Astrocyte of the cerebellum (primary cell): ENCODE data around the gene PRR32.

Experiments
- DNase-seq: peaks from one replicate; pipeline ENCODE4 v3.0.0-alpha.2; 2011; ENCODE audit warnings: low read depth
- H3K4me3 ChIP-seq: 2 replicates; pipeline ENCODE4 v1.5.1; 2011; ENCODE audit warnings: mild to moderate bottlenecking, low read depth, low read length, moderate library complexity
- CTCF ChIP-seq: IDR thresholded peaks from 2 replicates; pipeline ENCODE4 v1.5.1; 2012; ENCODE audit warnings: low read length, low read depth, moderate library complexity, mild to moderate bottlenecking; ENCODE audit errors: missing control alignments
- in situ Hi-C: cut with HindIII; loops from 2 replicates; pipeline ENCODE4 v1.10.0; 2017; ENCODE audit warnings: low sequenced_read_pairs

Gene PRR32

DNA sequence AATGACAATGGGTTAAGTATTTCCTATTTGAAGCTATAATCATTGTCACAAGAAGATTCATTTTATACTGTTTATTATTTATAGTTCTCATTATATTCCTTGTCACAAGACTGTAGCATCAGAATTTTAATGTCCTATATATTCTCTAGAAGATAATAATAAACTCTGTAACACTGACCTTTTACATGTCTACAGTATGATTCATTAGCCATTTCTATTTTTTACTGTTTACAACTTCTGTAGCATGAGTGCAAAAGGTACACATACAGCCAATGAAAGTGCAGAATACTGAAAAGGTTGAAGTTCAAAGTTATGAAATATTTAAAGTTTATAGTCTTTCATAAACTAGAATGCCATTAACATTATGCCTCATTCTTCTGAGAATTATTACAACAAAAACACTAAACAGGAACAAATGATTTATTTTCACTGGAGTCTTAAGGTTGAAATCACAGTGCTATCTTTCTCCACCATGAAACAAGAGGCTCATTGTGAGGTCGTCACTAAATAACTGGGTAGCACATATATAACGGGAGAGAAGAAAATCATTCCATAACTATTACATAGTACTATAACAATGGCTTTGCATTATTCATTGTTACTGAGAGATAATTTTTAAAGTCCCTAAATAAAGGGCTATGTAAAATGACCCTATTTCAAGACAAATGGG, 4.9 kb downstream of the PRR32 start:
- in situ Hi-C loops, result no loop called here
- no peak for TF ChIP-seq CTCF
- DNase-seq, result no peak
- H3K4me3 ChIP-seq, result no peak overlapping the region

- TF ChIP-seq CTCF, result no peak
- no peak for DNase-seq
- H3K4me3 ChIP-seq, result no peak overlapping the region
- in situ Hi-C loops, result no loop called here
Measured at GRCh38 chrX:126825566-126826193, 6.2 kb downstream of the PRR32 start.

DNA sequence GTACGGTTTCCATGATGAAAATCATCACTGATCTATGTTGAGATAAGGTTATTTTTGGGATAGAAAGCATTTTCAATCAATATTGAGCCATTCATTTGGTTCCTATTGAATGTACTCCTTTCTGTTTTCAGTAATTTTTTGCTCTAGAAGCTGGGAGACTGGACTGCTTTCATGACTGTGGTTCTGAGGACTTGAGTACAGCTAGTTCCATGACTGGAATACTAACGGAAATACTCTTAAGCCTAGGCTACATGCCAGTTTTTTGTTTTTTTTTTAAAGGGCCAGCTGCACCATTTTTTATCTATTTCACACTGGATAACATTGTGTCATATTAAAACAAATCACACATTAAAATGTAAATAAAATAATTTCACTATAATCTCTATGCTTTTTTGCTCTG, 16.7 kb downstream of the PRR32 start:
- in situ Hi-C loops, result no loop called here
- DNase-seq, result no peak
- no peak for TF ChIP-seq CTCF
- no peak overlapping the region for H3K4me3 ChIP-seq

- TF ChIP-seq CTCF, result no peak
- in situ Hi-C loops, result no loop called here
- DNase-seq, result no peak
- H3K4me3 ChIP-seq, result no peak overlapping the region
Measured at GRCh38 chrX:126847143-126847542, 27.6 kb downstream of the PRR32 start.

DNA sequence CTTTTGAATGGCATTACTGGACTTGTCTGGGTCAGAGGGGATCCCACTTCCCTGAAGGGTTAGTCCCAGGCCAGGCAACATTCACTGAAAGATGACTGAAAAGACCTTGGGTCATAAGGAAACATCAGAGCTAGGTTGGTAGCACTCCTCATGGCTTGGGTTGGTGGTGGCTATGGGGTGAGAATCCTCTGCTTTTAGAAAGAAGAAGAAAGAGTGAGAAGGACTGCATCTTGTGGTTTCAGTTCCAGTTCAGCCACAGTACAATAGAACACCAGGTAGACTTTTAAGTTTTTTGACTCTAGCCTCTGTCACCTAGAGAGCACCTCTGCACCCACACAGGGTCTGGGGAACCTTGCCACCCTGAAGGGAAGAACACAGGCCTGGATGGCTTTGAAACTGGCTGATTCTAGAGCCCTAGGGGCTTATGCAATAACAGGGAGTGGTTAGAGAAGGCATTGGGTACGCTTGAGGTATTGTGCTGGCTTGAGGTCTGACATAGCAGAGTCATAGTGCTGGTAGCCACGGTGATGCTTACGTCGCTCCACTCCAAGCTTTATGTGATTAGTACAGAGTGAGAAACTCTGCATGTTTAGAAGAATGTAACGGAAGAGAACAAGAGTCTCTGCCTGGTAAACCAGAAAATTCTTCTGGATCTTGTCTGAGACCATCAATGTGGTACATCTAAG, 36.5 kb downstream of the PRR32 start:
- H3K4me3 ChIP-seq, result no peak overlapping the region
- no peak for DNase-seq
- in situ Hi-C loops, result no loop called here
- no peak for TF ChIP-seq CTCF
